HG03565 (cell line): ENCODE results near the gene LTBP4.
"Not testable (repeated sequence)": the region's sequence is repeated elsewhere in the genome, so short reads cannot be mapped to it uniquely, and the experiment has no call there.

Experiments
- ATAC-seq: cut with Tn5 transposase; IDR thresholded peaks from one replicate; pipeline ENCODE4 v1.9.1; 2021; ENCODE audit warnings: mild to moderate bottlenecking, moderate library complexity; ENCODE audit not compliant: unreplicated experiment

LTBP4 gene

GRCh38 chr19:40611096-40611495 is 9.9 kb downstream of the LTBP4 start:
- ATAC-seq = no peak

DNA sequence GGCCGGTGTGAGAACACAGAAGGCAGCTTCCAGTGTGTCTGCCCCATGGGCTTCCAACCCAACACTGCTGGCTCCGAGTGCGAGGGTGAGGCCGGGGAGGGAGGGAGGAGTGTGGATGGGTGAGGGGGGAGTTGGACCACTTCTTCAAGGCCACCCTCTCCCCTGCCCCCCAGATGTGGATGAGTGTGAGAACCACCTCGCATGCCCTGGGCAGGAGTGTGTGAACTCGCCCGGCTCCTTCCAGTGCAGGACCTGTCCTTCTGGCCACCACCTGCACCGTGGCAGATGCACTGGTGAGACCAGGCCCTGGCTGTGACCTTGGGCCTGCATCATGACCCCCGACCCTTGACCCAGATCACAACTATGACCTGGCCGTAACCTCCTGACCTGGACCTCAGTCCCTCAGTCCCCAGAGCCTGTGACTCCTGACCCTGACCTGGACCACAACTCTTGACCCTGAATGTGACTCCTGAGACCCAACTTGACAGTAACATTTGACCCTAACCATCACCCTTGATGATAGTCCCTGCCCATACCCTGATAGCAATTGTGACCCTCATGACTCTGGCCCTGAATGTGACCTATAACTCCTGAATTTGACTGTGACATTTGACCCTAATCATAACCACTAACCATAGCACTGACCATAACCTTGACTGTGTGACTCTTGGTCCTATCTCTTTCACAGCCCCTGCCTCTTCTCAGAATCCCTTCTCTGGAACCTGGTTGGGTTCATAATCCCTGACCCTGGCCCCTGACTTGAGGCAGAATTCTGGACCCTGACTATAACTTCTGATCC is 10.9 kb downstream of the LTBP4 start:
- no peak for ATAC-seq

DNA sequence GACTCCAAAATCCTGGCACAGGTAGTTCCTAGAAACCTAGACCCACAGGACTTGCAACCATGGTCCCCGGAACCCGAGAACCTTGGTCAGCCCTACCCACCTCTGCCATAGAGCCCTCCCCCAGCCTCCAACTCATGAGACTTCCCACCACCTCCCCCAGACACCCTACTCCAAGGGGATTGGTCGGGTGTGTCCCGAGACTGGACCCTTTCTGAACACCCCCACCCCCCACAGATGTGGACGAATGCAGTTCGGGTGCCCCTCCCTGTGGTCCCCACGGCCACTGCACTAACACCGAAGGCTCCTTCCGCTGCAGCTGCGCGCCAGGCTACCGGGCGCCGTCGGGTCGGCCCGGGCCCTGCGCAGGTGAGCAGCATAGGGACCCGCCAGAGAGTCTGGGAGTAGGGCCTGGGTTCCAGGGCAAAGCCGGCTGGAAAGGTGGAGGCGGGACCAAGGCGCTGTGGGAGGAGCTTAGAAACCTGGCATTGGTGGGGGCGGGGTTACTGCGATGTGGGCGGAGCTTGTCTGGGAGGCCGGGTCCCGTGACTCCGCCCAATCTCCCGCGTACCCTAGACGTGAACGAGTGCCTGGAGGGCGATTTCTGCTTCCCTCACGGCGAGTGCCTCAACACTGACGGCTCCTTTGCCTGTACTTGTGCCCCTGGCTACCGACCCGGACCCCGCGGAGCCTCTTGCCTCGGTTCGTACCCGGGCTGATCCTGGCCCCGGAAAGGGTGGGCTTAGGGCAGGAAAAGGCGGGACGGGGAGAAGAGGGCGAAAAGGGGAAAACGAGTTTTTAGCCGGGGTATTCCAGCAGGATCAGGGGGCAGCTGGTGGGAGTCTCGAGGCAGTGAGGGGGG is 11.9 kb downstream of the LTBP4 start:
- no peak for ATAC-seq

GRCh38 chr19:40613690-40614621 is 12.8 kb downstream of the LTBP4 start:
- peak; percentile 41 for ATAC-seq

- ATAC-seq = no peak
These were observed 13.6 kb downstream of the LTBP4 start for GRCh38 chr19:40614622-40615411.

GRCh38 chr19:40616178-40616577 is 15.0 kb downstream of the LTBP4 start:
- no peak for ATAC-seq

- ATAC-seq = no peak
These were observed 15.8 kb downstream of the LTBP4 start for GRCh38 chr19:40616941-40617340.

GRCh38 chr19:40617961-40618360 is 16.8 kb downstream of the LTBP4 start:
- no peak for ATAC-seq

- no peak for ATAC-seq
These were observed 18.4 kb downstream of the LTBP4 start for GRCh38 chr19:40619333-40620160.

GRCh38 chr19:40620161-40620485 is 19.0 kb downstream of the LTBP4 start:
- no peak for ATAC-seq

DNA sequence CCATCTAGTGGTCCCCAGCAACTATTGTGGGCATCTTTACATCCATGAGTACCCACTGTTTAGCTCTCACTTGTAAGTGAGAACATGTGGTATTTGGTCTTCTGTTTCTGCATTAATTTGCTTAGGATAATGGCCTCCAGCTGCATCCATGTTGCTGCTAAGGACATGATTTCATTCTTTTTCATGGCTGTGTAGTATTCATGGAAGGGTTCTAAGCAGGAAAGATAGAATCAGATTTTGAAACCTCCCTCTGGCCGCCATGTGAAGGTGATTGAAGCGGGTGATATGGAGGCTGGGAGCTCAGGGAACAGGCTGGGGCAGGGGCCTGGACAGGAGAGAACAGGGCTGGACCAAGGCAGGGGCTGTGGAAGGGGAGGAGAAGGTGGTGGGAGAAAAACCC is 20.1 kb downstream of the LTBP4 start:
- ATAC-seq = no peak

DNA sequence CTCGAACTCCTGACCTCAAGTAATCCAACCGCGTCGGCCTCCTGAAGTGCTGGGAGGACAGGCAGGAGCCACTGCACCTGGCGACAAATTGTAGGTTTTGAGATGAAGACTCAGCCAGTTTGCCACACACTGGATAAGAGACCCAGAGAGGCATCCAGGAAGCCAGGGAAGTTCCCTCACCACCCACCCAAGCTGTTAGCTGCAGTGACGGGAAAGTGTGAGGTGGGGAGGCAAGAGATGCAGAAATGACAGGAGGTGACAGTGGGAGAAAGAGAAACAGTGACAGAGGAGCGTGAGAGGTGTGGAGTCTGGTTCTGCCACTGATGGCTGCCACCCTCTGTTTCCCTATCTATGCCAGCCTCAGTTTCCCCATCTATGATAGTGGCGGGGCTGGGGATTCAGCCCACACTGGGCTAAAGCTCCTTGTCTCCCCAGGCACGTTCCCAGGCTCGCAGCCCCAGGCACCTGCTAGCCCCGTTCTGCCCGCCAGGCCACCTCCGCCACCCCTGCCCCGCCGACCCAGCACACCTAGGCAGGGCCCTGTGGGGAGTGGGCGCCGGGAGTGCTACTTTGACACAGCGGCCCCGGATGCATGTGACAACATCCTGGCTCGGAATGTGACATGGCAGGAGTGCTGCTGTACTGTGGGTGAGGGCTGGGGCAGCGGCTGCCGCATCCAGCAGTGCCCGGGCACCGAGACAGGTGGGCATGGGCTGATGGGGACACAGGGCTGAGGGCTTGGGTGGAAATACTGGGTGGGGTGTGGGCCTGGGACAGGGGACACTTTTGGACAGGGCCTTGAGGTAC is 21.0 kb downstream of the LTBP4 start:
- no peak for ATAC-seq

DNA sequence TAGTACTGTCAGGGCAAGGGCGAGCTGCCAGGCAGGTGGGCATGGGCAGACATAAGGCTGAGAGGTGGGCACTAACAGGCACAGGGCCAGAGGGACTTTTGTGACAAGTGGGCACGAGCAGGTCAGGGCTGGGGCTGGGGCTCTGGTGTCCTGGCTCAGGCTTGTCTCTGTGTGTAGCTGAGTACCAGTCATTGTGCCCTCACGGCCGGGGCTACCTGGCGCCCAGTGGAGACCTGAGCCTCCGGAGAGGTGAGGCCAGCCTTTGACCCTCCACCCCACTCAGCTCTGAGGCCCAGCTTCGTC is 21.6 kb downstream of the LTBP4 start:
- no peak for ATAC-seq

DNA sequence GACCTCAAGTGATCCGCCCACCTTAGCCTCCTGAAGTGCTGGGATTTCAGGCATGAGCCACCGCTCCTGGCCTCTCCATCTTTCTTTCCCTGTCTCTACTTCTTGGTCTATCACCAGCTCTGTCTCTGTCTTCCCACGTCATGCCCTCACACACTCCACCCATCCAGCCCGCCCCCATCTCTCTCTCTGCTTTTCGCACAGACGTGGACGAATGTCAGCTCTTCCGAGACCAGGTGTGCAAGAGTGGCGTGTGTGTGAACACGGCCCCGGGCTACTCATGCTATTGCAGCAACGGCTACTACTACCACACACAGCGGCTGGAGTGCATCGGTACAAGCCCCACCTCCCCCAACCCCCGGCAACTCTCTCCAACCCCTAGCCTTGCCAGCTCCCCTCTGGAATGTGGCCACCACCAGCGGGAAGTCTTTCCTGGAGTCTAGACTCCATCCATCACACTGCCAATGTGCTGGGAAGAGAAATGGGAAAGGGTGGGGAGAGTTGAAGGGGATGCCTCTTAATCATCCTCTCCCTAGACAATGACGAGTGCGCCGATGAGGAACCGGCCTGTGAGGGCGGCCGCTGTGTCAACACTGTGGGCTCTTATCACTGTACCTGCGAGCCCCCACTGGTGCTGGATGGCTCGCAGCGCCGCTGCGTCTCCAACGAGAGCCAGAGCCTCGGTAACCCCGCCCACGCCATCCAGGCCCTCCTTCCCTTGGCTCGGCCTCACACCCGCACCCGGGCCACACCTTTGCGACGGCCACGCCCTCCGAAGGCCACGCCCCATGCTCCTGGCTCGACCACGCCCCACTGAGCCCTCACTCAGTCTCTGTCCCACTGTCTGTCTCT is 22.5 kb downstream of the LTBP4 start:
- ATAC-seq = no peak

GRCh38 chr19:40624369-40625153 is 23.4 kb downstream of the LTBP4 start:
- not testable (repeated sequence) for ATAC-seq

- no peak for ATAC-seq
These were observed 24.4 kb downstream of the LTBP4 start for GRCh38 chr19:40625406-40626120.

DNA sequence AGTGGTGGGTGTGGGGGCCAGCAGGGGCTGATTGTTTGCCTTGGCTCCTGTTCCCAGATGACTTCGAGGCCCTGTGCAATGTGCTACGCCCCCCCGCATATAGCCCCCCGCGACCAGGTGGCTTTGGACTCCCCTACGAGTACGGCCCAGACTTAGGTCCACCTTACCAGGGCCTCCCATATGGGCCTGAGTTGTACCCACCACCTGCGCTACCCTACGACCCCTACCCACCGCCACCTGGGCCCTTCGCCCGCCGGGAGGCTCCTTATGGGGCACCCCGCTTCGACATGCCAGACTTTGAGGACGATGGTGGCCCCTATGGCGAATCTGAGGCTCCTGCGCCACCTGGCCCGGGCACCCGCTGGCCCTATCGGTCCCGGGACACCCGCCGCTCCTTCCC is 25.7 kb downstream of the LTBP4 start:
- no peak for ATAC-seq
